Neuron (in vitro differentiated cells): Measurements from ENCODE around the gene CYP2C8.

ENCODE experiments used
- H2AFZ ChIP-seq: one replicate; pipeline ENCODE4 v1.6.1; 2013; ENCODE audit warnings: low read depth, mild to moderate bottlenecking, inconsistent platforms, low read length, moderate library complexity
- H3K27me3 ChIP-seq: one replicate; pipeline ENCODE4 v1.6.1; 2013; ENCODE audit warnings: low read length; ENCODE audit not compliant: insufficient read depth
- H3K36me3 ChIP-seq: one replicate; pipeline ENCODE4 v1.6.1; 2013; ENCODE audit warnings: low read length; ENCODE audit not compliant: insufficient read depth
- H3K4me1 ChIP-seq: one replicate; pipeline ENCODE4 v1.6.1; 2013; ENCODE audit warnings: low read length; ENCODE audit not compliant: insufficient read depth
- H3K4me3 ChIP-seq: 2 replicates; pipeline ENCODE4 v1.5.1; 2013; ENCODE audit warnings: mild to moderate bottlenecking, low read length, moderate library complexity
- H3K9me3 ChIP-seq: one replicate; pipeline ENCODE4 v1.6.1; 2013; ENCODE audit warnings: low read length

CYP2C8 gene

DNA sequence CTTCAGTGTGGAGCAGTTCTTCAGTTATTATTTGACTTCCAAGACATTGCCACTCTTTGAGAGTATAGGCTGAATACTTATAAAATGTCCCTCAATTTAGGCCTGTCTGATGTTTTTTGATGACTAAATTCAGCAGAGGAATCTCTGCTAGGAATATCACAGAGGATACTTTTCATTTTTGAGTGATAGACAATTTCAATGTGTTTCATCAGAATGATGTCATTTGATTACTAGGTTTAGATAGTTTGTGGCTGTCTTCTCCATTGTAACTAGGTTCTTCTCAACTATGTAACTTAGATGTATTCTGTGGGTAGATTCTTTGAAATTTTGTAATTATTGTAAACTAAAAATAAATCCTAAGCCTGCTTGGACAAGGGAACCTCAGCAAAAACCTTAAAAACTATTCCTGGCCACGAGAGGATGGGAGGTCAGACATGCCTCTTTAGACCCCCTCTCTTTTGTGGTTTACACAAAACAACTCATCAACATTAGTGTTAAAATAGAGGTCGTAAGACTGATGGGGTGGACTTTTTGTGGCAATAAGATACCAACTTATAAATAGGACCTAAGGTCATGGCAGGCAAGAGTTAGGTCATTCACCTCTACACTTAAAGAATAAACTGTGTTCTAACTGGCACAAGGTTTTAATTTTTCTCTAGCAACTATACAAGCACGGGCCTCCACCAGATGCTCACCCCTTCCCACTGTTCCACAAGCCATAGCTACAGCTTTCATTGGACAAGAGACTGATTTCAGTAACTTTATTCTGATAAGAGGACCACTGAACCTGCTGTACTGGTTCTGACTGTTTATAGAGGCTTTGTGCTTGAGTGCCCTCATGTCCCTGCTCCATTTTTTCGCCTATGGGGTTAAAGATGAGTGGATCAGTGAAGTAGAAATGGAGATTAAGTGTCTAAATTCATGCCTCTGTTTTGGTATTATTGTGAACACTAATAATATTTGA lies 33.7 kb downstream of the CYP2C8 start:
- no peak overlapping the region for H3K4me3 ChIP-seq
- no peak overlapping the region for H2AFZ ChIP-seq
- no peaks in the 10 kb centered on the region for H3K4me1 ChIP-seq
- H3K9me3 ChIP-seq = no peaks in the 10 kb centered on the region
- H3K36me3 ChIP-seq = no peaks in the 10 kb centered on the region
- H3K27me3 ChIP-seq = no peaks in the 10 kb centered on the region

DNA sequence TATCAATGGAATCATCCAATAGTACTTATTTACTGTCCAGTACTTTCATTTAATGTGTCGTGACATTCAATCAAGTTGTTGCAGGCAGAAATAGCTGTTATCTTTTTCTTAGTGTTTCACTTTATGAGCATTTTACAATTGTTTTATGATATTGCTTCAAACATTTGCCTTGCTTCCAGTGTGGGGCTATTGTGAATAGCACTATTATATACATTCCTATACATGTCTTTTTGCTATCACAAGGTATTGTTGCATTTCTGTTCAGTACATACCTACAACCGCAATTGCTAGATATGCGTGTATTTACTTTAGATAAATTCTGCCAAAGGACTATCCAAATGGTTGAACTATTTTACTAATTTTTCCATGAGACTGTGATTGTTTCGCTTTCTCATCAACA lies 34.9 kb downstream of the CYP2C8 start:
- Histone ChIP-seq H3K4me3 (no peak overlapping the region), H3K36me3 (no peaks in the 10 kb centered on the region), H3K9me3 (no peaks in the 10 kb centered on the region), H3K27me3 (no peaks in the 10 kb centered on the region), H2AFZ (no peak overlapping the region), H3K4me1 (no peaks in the 10 kb centered on the region)

DNA sequence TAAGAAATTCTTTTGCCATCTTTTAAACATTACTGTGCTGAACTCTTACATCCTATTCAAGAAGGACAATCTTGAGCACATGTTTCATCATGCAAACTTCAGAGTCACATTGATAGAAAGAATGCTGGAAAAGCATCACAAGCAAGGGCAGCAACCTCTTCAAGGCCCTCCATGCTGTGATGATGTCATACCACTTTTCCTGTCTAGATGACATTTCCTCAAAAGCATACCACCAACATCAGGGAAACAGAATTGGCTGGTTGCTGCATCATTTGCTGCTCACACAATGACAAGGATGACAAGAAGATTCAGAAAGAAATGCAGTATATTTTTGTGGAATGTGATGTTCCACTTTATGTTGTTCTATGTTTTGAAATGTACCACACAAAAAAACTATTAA lies 37.6 kb downstream of the CYP2C8 start:
- Histone ChIP-seq H3K4me3 (no peak overlapping the region), H3K27me3 (no peaks in the 10 kb centered on the region), H2AFZ (no peak overlapping the region), H3K36me3 (no peaks in the 10 kb centered on the region), H3K4me1 (no peaks in the 10 kb centered on the region), H3K9me3 (no peaks in the 10 kb centered on the region)

DNA sequence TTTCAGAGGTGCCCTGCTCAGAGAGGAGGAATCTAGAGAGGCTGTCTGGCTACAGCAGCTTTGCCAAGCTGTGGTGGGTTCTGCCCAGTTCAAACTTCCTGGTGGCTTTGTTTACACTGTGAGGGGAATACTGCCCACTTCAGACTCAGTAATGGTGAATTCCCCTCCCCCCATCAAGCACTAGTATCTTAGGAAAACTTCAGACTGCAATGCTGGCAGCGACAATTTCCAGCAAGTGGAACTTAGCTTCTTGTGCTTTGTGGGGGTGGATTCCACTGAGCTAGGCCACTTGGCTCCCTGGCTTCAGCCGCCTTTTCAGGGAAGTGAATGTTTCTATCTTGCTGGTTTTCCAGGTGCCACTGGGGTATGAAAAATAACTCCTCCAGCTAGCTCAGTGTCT lies 42.8 kb downstream of the CYP2C8 start:
- H3K36me3 ChIP-seq = no peaks in the 10 kb centered on the region
- H3K4me1 ChIP-seq = no peaks in the 10 kb centered on the region
- no peaks in the 10 kb centered on the region for H3K27me3 ChIP-seq
- no peak overlapping the region for H2AFZ ChIP-seq
- no peaks in the 10 kb centered on the region for H3K9me3 ChIP-seq
- no peak overlapping the region for H3K4me3 ChIP-seq

DNA sequence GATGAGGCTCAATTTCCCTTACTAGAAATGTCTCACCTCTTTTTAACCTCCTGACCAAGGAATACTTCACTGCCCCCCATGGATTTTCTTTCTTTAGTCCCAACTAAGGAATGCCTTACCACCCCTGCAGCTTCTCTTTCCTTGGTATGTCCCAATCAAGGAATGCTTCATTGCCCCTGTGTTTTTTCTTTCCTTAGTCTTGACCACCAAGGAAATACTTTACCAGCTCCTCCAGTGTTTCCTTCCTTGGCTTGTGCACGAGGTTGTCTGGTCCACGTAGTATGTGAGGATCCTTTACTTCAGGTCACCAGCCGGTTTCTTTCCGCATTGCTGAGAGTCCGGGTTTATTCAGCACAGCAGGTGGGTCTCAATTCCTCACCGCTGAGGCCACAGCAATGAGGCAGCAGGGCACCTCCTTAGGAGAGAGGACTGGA lies 71.5 kb downstream of the CYP2C8 start:
- Histone ChIP-seq H3K4me1 (no peaks in the 10 kb centered on the region), H3K27me3 (no peaks in the 10 kb centered on the region), H3K9me3 (no peaks in the 10 kb centered on the region), H3K4me3 (no peak overlapping the region), H3K36me3 (no peaks in the 10 kb centered on the region), H2AFZ (no peak overlapping the region)

DNA sequence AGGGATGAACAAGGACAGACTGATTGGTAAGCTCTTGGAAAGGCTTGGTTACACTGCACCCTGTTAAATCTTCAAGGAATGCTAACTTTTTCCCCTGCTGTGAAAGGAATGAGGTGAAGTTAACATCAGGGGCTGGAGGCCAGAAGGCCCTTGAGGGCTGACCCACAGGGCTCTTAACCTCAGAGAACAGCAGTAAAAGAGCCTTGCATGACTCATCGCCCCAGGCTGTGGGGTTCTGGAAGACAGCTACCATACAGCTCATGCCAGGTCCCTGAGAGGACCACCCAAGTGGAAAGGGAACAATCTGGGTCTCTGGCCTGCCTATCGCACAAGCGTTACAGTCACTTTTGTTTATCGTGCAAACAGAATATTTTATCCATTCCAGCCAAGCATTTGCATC lies 76.5 kb downstream of the CYP2C8 start:
- Histone ChIP-seq H3K4me3 (no peak overlapping the region), H3K4me1 (no peaks in the 10 kb centered on the region), H3K9me3 (no peaks in the 10 kb centered on the region), H3K27me3 (no peaks in the 10 kb centered on the region), H2AFZ (no peak overlapping the region), H3K36me3 (no peaks in the 10 kb centered on the region)

DNA sequence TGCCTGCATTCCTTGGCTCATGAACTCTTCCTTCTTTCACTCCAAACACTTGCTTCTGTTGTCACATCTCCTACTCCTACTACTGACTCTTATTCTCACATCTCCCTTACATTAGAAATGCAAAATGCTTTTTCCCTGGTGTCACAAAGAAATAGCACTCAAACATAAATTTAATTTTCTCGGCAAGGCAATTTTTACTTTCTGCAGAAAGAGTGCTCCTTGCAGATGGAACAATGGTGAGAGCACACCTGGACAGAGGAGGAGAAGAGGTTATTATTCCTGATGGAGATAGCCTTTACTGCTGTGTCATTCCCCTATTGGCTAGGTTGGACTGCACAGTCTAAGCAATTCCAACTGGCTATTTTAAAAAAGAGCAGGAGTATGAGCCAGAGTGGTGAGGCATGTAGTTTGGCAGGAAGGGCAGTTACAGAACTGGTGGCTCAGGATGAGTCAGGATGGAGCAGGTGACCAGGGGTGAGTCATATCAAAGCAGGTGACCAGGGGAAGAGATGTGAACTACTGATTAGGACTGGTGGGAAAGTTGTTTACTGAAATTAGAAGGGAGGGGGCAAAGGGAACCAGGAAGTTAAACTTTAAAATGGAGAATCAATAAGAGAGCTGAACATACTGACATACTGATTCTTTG lies 77.9 kb downstream of the CYP2C8 start:
- Histone ChIP-seq H3K4me1 (no peaks in the 10 kb centered on the region), H3K36me3 (no peaks in the 10 kb centered on the region), H2AFZ (no peak overlapping the region), H3K27me3 (no peaks in the 10 kb centered on the region), H3K4me3 (no peak overlapping the region), H3K9me3 (no peaks in the 10 kb centered on the region)

DNA sequence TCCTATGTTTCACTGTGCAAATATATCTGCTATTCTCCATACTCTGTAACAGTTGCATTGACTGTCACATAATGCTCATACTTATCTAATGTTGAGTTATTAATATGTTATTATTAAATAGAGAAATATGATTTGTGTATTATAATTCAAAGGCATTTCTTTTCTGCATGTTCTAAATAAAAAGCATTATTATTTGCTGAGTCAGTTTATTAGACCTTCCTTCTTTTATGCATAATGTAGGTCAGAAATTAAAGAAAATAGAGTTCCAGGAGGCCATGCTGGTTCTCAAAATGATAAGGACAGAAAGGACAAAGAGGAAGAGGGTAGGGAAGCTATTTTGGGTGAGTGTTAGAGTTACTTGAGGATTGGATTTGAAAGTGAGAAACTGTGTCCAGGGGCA lies 80.1 kb downstream of the CYP2C8 start:
- Histone ChIP-seq H3K4me3 (no peak overlapping the region), H3K4me1 (no peaks in the 10 kb centered on the region), H3K27me3 (no peaks in the 10 kb centered on the region), H2AFZ (no peak overlapping the region), H3K9me3 (no peaks in the 10 kb centered on the region), H3K36me3 (no peaks in the 10 kb centered on the region)
